Measurements from ENCODE around the gene HMCN2. TPM values are rescaled to one million over a fixed set of nuclear protein-coding genes. Genes with fewer than 3 reads are reported as not detected.
"Not testable (repeated sequence)": the region's sequence is repeated elsewhere in the genome, so short reads cannot be mapped to it uniquely, and the experiment has no call there.

Gene HMCN2
- total RNA-seq, 2 donors from 2014 or later: 2.9 to 5.5 TPM

GRCh38 chr9:130340011-130340410, 74.5 kb downstream of the HMCN2 start:
- whole genome bisulfite sequencing: 69% methylated on average over 10 of the region's 10 CpGs
- no peak for DNase-seq (ENCODE audit: low spot score)
- H3K27me3 ChIP-seq (replicated peaks; ENCODE audit: insufficient read depth): no peaks in the 10 kb centered on the region
- no peaks in the 10 kb centered on the region for H3K36me3 ChIP-seq
- no peak overlapping the region for H3K27ac ChIP-seq
- no peaks in the 10 kb centered on the region for H3K9me3 ChIP-seq
- H3K4me1 ChIP-seq (replicated peaks): no peaks in the 10 kb centered on the region
- H3K4me3 ChIP-seq: no peak overlapping the region
- intact Hi-C loops (cut with DNase I): loop anchor here (2.0 to 5.0 kb wide), 2 partner anchors 73 to 101 kb away; partner anchors contain the start of gene HMCN2
- TF ChIP-seq CTCF (IDR thresholded peaks at IDR 0.05) (no peak), POLR2A (IDR thresholded peaks at IDR 0.05) (no peak), POLR2AphosphoS5 (IDR thresholded peaks at IDR 0.05) (no peak)

GRCh38 chr9:130340557-130340956, 75.0 kb downstream of the HMCN2 start:
- H3K27ac ChIP-seq: not testable (repeated sequence)
- intact Hi-C loops (cut with DNase I): loop anchor here (2.0 to 5.0 kb wide), 2 partner anchors 73 to 102 kb away; partner anchors contain the start of gene HMCN2

GRCh38 chr9:130341128-130341527, 75.6 kb downstream of the HMCN2 start:
- no peaks in the 10 kb centered on the region for H3K36me3 ChIP-seq
- TF ChIP-seq POLR2A (IDR thresholded peaks at IDR 0.05) (no peak), POLR2AphosphoS5 (IDR thresholded peaks at IDR 0.05) (no peak), CTCF (IDR thresholded peaks at IDR 0.05) (no peak)
- 85% methylated on average over 13 of the region's 13 CpGs for WGBS
- H3K4me3 ChIP-seq: no peak overlapping the region
- H3K4me1 ChIP-seq (replicated peaks): no peaks in the 10 kb centered on the region
- no peaks in the 10 kb centered on the region for H3K27me3 ChIP-seq (replicated peaks; ENCODE audit: insufficient read depth)
- no peaks in the 10 kb centered on the region for H3K9me3 ChIP-seq
- H3K27ac ChIP-seq: no peak overlapping the region
- no peak for DNase-seq (ENCODE audit: low spot score)
- intact Hi-C loops (cut with DNase I): loop anchor here (2.0 to 5.0 kb wide), 2 partner anchors 74 to 102 kb away; partner anchors contain the start of gene HMCN2

More at GRCh38 chr9:130340557-130340956, 75.0 kb downstream of the HMCN2 start:
- H3K36me3 ChIP-seq; H3K27me3 ChIP-seq (replicated peaks; ENCODE audit: insufficient read depth); H3K9me3 ChIP-seq; DNase-seq (ENCODE audit: low spot score); H3K4me3 ChIP-seq; H3K4me1 ChIP-seq (replicated peaks): not testable (repeated sequence)
- 92% methylated on average over 17 of the region's 17 CpGs for WGBS

- DNase-seq (ENCODE audit: low spot score): no peak
- TF ChIP-seq POLR2A (IDR thresholded peaks at IDR 0.05): no peak
- TF ChIP-seq POLR2AphosphoS5 (IDR thresholded peaks at IDR 0.05): no peak
- no peak for TF ChIP-seq CTCF (IDR thresholded peaks at IDR 0.05)
- 89% methylated on average over 13 of the region's 13 CpGs for WGBS
- Histone ChIP-seq H3K36me3 (no peaks in the 10 kb centered on the region), H3K9me3 (no peaks in the 10 kb centered on the region), H3K4me3 (no peak overlapping the region), H3K27me3 (replicated peaks; ENCODE audit: insufficient read depth) (no peaks in the 10 kb centered on the region), H3K27ac (no peak overlapping the region), H3K4me1 (replicated peaks) (no peaks in the 10 kb centered on the region)
- intact Hi-C loops (cut with DNase I): loop anchor here (2.0 to 5.0 kb wide), 3 partner anchors 75 to 231 kb away; partner anchors contain the start of gene HMCN2
Observed at GRCh38 chr9:130341839-130342713, 76.5 kb downstream of the HMCN2 start.

- no peaks in the 10 kb centered on the region for H3K4me1 ChIP-seq (replicated peaks)
- no peaks in the 10 kb centered on the region for H3K36me3 ChIP-seq
- no peaks in the 10 kb centered on the region for H3K27me3 ChIP-seq (replicated peaks; ENCODE audit: insufficient read depth)
- intact Hi-C loops (cut with DNase I): loop anchor here (2.0 to 5.0 kb wide), 2 partner anchors 75 to 232 kb away; partner anchors contain the start of gene HMCN2
- no peak overlapping the region for H3K4me3 ChIP-seq
- TF ChIP-seq POLR2AphosphoS5 (IDR thresholded peaks at IDR 0.05): no peak
- TF ChIP-seq CTCF (IDR thresholded peaks at IDR 0.05): no peak
- TF ChIP-seq POLR2A (IDR thresholded peaks at IDR 0.05): no peak
- H3K27ac ChIP-seq: no peak overlapping the region
- WGBS: 78% methylated on average over 11 of the region's 11 CpGs
- H3K9me3 ChIP-seq: no peaks in the 10 kb centered on the region
- no peak for DNase-seq (ENCODE audit: low spot score)
Observed at GRCh38 chr9:130342714-130343085, 77.1 kb downstream of the HMCN2 start.

Measured in prostate gland (tissue), 2 donors.